Lower leg skin (tissue), 3 donors: ENCODE measurements around the gene OOEP.

Source experiments
- CTCF ChIP-seq, 3 donors: fragments of 450-650 bp; IDR thresholded peaks; one replicate each; pipeline ENCODE4 v1.5.1; 2016; ENCODE audit warnings: antibody characterized with exemption in 3 of 3, mild to moderate bottlenecking in 3 of 3, moderate library complexity in 2 of 3
- POLR2A ChIP-seq, 2 donors: fragments of 450-650 bp; IDR thresholded peaks; one replicate each; pipeline ENCODE4 v1.6.1; 2016 to 2017; ENCODE audit warnings: antibody characterized with exemption in 2 of 2, mild to moderate bottlenecking in 1 of 2, moderate library complexity in 1 of 2

DNA sequence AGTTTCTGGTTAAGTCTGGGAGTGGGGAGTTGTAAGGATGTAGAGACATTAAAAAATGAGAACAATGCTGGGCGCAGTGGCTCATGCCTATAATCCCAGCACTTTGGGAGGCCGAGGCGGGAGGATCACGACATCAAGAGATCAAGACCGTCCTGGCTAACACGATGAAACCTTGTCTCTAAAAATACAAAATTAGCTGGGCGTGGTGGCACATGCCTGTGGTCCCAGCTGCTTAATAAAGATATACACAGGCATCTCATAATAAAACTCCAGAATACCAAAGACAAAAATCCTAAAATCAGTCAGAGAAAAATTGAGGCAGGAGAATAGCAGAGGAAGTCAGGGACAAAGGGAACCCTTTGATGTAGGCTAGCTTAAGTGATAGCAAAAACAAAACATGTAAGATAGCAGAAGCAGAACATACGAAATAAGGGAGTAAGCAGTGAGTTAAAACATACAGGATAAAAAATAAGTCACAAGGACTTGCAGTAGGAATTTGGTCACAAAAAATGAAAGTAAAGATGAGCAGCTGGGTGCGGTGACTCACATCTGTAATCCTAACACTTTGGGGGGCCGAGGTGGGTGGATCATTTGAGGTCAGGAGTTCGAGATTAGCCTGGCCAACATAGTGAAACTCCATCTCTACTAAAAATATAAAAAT is 48.5 kb upstream of the OOEP start:
- TF ChIP-seq CTCF (IDR thresholded peaks at IDR 0.05) = no peak
- no peak for TF ChIP-seq POLR2A (IDR thresholded peaks at IDR 0.05)
